OCI-LY7 (cell line): ENCODE data around the gene DHRS3. TPM values are rescaled to one million over a fixed set of nuclear protein-coding genes. Genes with fewer than 3 reads are reported as not detected.

ENCODE experiments used
- BruUV-seq: library from RNA; stranded (reverse); fragments of 400-500 nt; replicated peaks from 2 replicates; lab custom pipeline; 2021; lab: Mats Ljungman, UMichigan
- CTCF ChIA-PET: fragments of 300-600 bp; sonication (Branson Sonifier 250); formaldehyde crosslinking; loops from one replicate; lab custom pipeline; 2022; ENCODE audit warnings: antibody characterized with exemption; ENCODE audit not compliant: unreplicated experiment; lab: Charles Lee
- POLR2A ChIA-PET: fragments of 300-600 bp; sonication (Branson Sonifier 250); formaldehyde crosslinking; loops from one replicate; lab custom pipeline; 2022; ENCODE audit warnings: antibody characterized with exemption; lab: Charles Lee
- DNase-seq: peaks from one replicate; pipeline ENCODE4 v3.0.0-alpha.2; 2015; ENCODE audit warnings: low spot score
- H2AFZ ChIP-seq: fragments of 200-600 bp; sonication (generic), shearing (Covaris generic); 2 replicates; pipeline ENCODE4 v1.6.1; 2014; ENCODE audit warnings: mild to moderate bottlenecking, antibody characterized with exemption, low read length, moderate library complexity
- H3K27ac ChIP-seq: fragments of 200-600 bp; sonication (generic); 2 replicates; pipeline ENCODE4 v1.5.1; 2014; ENCODE audit warnings: mixed run types, low read depth, mild to moderate bottlenecking, moderate library complexity, low read length, inconsistent platforms; ENCODE audit not compliant: poor library complexity, severe bottlenecking
- H3K36me3 ChIP-seq: fragments of 200-600 bp; sonication (generic); 2 replicates; pipeline ENCODE4 v1.6.1; 2014; ENCODE audit warnings: mild to moderate bottlenecking, antibody characterized with exemption, low read length, moderate library complexity, mixed read lengths; ENCODE audit not compliant: insufficient read depth
- H3K4me1 ChIP-seq: fragments of 200-600 bp; sonication (generic); 2 replicates; pipeline ENCODE4 v1.5.1; 2014; ENCODE audit warnings: mild to moderate bottlenecking, low read length; ENCODE audit not compliant: insufficient read depth, poor library complexity, severe bottlenecking
- H3K4me2 ChIP-seq: fragments of 200-600 bp; sonication (generic); 2 replicates; pipeline ENCODE4 v1.6.1; 2014; ENCODE audit warnings: mild to moderate bottlenecking, low read length
- H3K4me3 ChIP-seq: fragments of 200-600 bp; sonication (generic); 2 replicates; pipeline ENCODE4 v1.5.1; 2014; ENCODE audit warnings: mild to moderate bottlenecking, low read depth, low read length; ENCODE audit not compliant: poor library complexity, severe bottlenecking
- H3K79me2 ChIP-seq: fragments of 200-600 bp; sonication (generic); 2 replicates; pipeline ENCODE4 v1.6.1; 2016; ENCODE audit warnings: low read depth, mild to moderate bottlenecking, low read length, moderate library complexity, mixed read lengths; ENCODE audit not compliant: insufficient read depth
- H3K9me2 ChIP-seq: fragments of 200-600 bp; sonication (generic); 2 replicates; pipeline ENCODE4 v1.6.1; 2016; ENCODE audit warnings: mild to moderate bottlenecking, low read length, mixed read lengths; ENCODE audit not compliant: insufficient read depth
- H3K9me3 ChIP-seq: fragments of 200-600 bp; sonication (generic); 2 replicates; pipeline ENCODE4 v1.6.1; 2014; ENCODE audit warnings: mild to moderate bottlenecking, mixed run types, low read length, mixed read lengths
- H4K20me1 ChIP-seq: fragments of 200-600 bp; sonication (generic); 2 replicates; pipeline ENCODE4 v1.6.1; 2014; ENCODE audit warnings: mild to moderate bottlenecking, antibody characterized with exemption, low read length, moderate library complexity, mixed read lengths; ENCODE audit not compliant: insufficient read depth
- EZH2phosphoT487 ChIP-seq: fragments of 200-600 bp; sonication (generic); IDR thresholded peaks from 2 replicates; pipeline ENCODE4 v1.6.1; 2018; ENCODE audit warnings: low read depth, borderline replicate concordance, mild to moderate bottlenecking, mixed run types, antibody characterized with exemption, low read length, moderate library complexity, mixed read lengths
- intact Hi-C: fragments of 100-400 bp; cut with micrococcal nuclease; formaldehyde crosslinking; loops from one replicate; pipeline ENCODE4 v1.10.0; 2022; ENCODE audit not compliant: unreplicated experiment
- total RNA-seq, 2 experiments: library from RNA; depleted of rRNA in 1 of 2; stranded (reverse); fragments of >200 nt in 1 of 2; shearing (Covaris generic) in 1 of 2; gene quantifications; 2 replicates each; pipeline ENCODE4 v1.2.3, GENCODE V29; 2014 to 2022
- TF ChIP-seq, protein P1 (sequence below): fragments of 200-600 bp; sonication (generic); conservative IDR thresholded peaks from 2 replicates; pipeline ENCODE4 v1.5.1; 2014; ENCODE audit warnings: mild to moderate bottlenecking, antibody characterized with exemption, low read length, moderate library complexity, mixed read lengths

DHRS3 gene
- total RNA-seq, 2 experiments from 2014 or later: not detected

DNA sequence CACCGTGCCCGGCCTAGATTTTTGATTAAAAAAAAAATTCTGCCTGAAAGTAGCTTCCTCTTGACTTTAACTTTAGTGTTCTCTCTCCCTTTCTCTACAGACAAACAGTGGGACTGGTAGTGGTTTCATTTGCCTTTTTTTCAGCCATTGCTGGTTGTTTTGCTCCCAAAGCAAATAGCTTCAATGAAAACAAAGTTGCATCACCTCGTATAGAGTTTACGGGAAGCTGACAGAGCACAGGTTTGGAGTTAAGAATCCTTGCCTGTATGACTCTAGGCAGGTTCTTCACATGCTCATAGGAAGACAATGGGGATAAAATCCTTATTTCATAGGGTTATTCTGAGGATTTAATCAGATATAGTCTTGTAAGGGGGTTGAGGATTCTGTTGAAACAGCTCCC is 47.5 kb upstream of the DHRS3 start:
- CTCF ChIA-PET: no interaction called here
- H3K79me2 ChIP-seq: no peaks in the 10 kb centered on the region
- H3K9me3 ChIP-seq: no peaks in the 10 kb centered on the region
- no peak overlapping the region for H3K4me3 ChIP-seq
- H2AFZ ChIP-seq: no peak overlapping the region
- no peak overlapping the region for H3K27ac ChIP-seq
- H4K20me1 ChIP-seq: no peaks in the 10 kb centered on the region
- H3K9me2 ChIP-seq: no peaks in the 10 kb centered on the region
- POLR2A ChIA-PET: no interaction called here
- no peaks in the 10 kb centered on the region for H3K4me1 ChIP-seq
- intact Hi-C loops: no loop called here
- BruUV-seq: no TSS peak
- H3K36me3 ChIP-seq: no peaks in the 10 kb centered on the region
- no peak for TF ChIP-seq EZH2phosphoT487
- TF ChIP-seq, protein P1, sequence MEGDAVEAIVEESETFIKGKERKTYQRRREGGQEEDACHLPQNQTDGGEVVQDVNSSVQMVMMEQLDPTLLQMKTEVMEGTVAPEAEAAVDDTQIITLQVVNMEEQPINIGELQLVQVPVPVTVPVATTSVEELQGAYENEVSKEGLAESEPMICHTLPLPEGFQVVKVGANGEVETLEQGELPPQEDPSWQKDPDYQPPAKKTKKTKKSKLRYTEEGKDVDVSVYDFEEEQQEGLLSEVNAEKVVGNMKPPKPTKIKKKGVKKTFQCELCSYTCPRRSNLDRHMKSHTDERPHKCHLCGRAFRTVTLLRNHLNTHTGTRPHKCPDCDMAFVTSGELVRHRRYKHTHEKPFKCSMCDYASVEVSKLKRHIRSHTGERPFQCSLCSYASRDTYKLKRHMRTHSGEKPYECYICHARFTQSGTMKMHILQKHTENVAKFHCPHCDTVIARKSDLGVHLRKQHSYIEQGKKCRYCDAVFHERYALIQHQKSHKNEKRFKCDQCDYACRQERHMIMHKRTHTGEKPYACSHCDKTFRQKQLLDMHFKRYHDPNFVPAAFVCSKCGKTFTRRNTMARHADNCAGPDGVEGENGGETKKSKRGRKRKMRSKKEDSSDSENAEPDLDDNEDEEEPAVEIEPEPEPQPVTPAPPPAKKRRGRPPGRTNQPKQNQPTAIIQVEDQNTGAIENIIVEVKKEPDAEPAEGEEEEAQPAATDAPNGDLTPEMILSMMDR: no peak
- no peak overlapping the region for H3K4me2 ChIP-seq
- no peak for DNase-seq

GRCh38 chr1:12662556-12662955 is 44.5 kb upstream of the DHRS3 start:
- CTCF ChIA-PET: no interaction called here
- DNase-seq: no peak
- no peak for TF ChIP-seq EZH2phosphoT487
- TF ChIP-seq, protein P1: no peak
- Histone ChIP-seq H3K4me2 (no peak overlapping the region), H2AFZ (no peak overlapping the region), H3K9me3 (no peaks in the 10 kb centered on the region), H4K20me1 (no peaks in the 10 kb centered on the region), H3K79me2 (no peaks in the 10 kb centered on the region), H3K36me3 (no peaks in the 10 kb centered on the region), H3K4me3 (no peak overlapping the region), H3K27ac (no peak overlapping the region), H3K4me1 (no peaks in the 10 kb centered on the region), H3K9me2 (no peaks in the 10 kb centered on the region)
- POLR2A ChIA-PET: no interaction called here
- intact Hi-C loops: no loop called here
- BruUV-seq: no TSS peak

DNA sequence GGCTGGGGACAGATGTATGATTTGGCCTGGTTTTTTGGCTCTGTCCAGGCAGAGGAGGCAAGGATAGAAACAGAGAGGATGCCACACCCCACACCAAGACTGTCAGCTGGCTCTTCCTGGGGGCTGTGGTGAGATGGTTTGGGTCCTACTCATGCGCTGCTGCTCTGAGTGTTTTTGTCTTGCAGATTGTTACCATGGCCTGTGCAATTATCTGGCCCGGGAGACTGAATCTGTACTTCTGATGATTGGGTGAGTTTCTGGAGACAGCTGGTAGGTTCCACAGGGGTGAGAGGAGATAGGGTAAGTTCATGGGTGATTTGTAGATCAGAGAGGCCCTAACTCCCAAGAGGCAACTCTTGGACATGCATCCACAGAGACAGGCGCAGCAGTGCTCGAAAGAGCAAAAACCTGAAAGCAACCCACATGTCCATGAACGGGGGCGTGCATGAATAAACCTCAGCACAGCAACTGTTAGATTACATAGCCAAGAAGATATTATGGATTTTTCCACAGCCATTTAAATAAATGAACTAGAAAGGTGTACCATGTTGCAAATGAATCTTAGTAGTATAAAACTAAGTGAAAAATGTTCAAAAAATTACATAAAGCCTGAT is 43.7 kb upstream of the DHRS3 start:
- no TSS peak for BruUV-seq

More for the DNA sequence above, 43.7 kb upstream of the DHRS3 start:
- Histone ChIP-seq H3K36me3 (no peaks in the 10 kb centered on the region), H3K4me1 (no peaks in the 10 kb centered on the region), H2AFZ (no peak overlapping the region), H3K79me2 (no peaks in the 10 kb centered on the region), H3K4me3 (no peak overlapping the region), H4K20me1 (no peaks in the 10 kb centered on the region), H3K27ac (no peak overlapping the region), H3K9me2 (no peaks in the 10 kb centered on the region), H3K4me2 (no peak overlapping the region), H3K9me3 (no peaks in the 10 kb centered on the region)
- no peak for DNase-seq
- intact Hi-C loops: no loop called here
- ChIA-PET CTCF (no interaction called here), POLR2A (no interaction called here)
- TF ChIP-seq, protein P1: no peak
